ENCODE data around the gene SRPK2. TPM values are rescaled to one million over a fixed set of nuclear protein-coding genes. Genes with fewer than 3 reads are reported as not detected.
"Not testable (repeated sequence)": the region's sequence is repeated elsewhere in the genome, so short reads cannot be mapped to it uniquely, and the experiment has no call there.

Gene SRPK2
- total RNA-seq, 1 experiment from 2014 or later: 50.5 TPM

DNA sequence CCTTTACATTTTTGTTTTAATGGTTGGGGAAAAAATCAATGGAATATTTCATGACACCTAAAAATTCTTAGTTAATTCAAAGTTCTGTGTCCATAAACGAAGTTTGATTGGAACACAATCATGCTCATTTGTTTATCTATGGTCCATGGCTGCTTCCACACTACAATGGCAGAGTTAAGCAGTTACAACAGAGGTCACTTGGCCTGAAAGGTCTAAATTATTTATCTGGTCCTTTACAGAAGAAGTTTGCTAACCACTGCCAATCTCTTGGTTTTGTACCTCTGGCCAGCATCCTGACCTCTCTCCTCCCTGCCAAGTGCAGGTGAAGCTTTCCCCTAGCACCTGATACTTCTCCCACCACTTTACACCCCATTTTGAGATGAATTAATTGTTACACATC, 61.5 kb downstream of the SRPK2 start:
- H3K9me3 Mint-ChIP-seq: no peaks in the 10 kb centered on the region
- TF ChIP-seq OVOL2 (CRISPR knock-in tag; IDR thresholded peaks at IDR 0.05; ENCODE audit: borderline replicate concordance) (no peak), FOXJ3 (CRISPR knock-in tag; IDR thresholded peaks at IDR 0.05; ENCODE audit: borderline replicate concordance) (no peak), GRHL2 (CRISPR knock-in tag; IDR thresholded peaks at IDR 0.05; ENCODE audit: insufficient replicate concordance, severe bottlenecking) (no peak), ATF1 (CRISPR knock-in tag; IDR thresholded peaks at IDR 0.05) (no peak), ZNF121 (CRISPR knock-in tag; IDR thresholded peaks at IDR 0.05) (no peak), IRF2 (CRISPR knock-in tag; IDR thresholded peaks at IDR 0.05; ENCODE audit: borderline replicate concordance, low read depth) (no peak), SOX15 (CRISPR knock-in tag; IDR thresholded peaks at IDR 0.05) (no peak), EMX1 (CRISPR knock-in tag; IDR thresholded peaks at IDR 0.05) (no peak), ESRRA (CRISPR knock-in tag; IDR thresholded peaks at IDR 0.05; ENCODE audit: borderline replicate concordance) (no peak), TP53 (CRISPR knock-in tag; IDR thresholded peaks at IDR 0.05) (no peak), CBFB (CRISPR knock-in tag; IDR thresholded peaks at IDR 0.05; ENCODE audit: low read depth) (no peak)
- TF ChIP-seq, protein P1, sequence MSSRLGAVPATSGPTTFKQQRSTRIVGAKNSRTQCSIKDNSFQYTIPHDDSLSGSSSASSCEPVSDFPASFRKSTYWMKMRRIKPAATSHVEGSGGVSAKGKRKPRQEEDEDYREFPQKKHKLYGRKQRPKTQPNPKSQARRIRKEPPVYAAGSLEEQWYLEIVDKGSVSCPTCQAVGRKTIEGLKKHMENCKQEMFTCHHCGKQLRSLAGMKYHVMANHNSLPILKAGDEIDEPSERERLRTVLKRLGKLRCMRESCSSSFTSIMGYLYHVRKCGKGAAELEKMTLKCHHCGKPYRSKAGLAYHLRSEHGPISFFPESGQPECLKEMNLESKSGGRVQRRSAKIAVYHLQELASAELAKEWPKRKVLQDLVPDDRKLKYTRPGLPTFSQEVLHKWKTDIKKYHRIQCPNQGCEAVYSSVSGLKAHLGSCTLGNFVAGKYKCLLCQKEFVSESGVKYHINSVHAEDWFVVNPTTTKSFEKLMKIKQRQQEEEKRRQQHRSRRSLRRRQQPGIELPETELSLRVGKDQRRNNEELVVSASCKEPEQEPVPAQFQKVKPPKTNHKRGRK (CRISPR knock-in tag; IDR thresholded peaks at IDR 0.05; ENCODE audit: borderline replicate concordance): no peak
- TF ChIP-seq, protein P2, sequence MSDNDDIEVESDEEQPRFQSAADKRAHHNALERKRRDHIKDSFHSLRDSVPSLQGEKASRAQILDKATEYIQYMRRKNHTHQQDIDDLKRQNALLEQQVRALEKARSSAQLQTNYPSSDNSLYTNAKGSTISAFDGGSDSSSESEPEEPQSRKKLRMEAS (CRISPR knock-in tag; IDR thresholded peaks at IDR 0.05): no peak
- TF ChIP-seq, protein P3, sequence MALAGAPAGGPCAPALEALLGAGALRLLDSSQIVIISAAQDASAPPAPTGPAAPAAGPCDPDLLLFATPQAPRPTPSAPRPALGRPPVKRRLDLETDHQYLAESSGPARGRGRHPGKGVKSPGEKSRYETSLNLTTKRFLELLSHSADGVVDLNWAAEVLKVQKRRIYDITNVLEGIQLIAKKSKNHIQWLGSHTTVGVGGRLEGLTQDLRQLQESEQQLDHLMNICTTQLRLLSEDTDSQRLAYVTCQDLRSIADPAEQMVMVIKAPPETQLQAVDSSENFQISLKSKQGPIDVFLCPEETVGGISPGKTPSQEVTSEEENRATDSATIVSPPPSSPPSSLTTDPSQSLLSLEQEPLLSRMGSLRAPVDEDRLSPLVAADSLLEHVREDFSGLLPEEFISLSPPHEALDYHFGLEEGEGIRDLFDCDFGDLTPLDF (CRISPR knock-in tag; IDR thresholded peaks at IDR 0.05): no peak
- peak overlapping the region; percentile 87 for H3K27ac Mint-ChIP-seq
- H3K27me3 Mint-ChIP-seq (ENCODE audit: low read depth): no peaks in the 10 kb centered on the region
- H3K36me3 Mint-ChIP-seq: no peaks in the 10 kb centered on the region
- CTCF ChIA-PET: interaction anchor here (1.8 kb wide), 1 partner anchor 48 kb away, joined by 4 read pairs; no protein-coding TSS in a partner anchor
- no peak for DNase-seq (ENCODE audit: low spot score)
- POLR2A ChIA-PET: interaction anchor here (0.6 kb wide), 1 partner anchor 39 kb away, joined by 3 read pairs; no protein-coding TSS in a partner anchor
- ATAC-seq: no peak
- no peak overlapping the region for H3K4me3 Mint-ChIP-seq
- H3K4me1 Mint-ChIP-seq: peaks cover 15% of the 10 kb centered on the region

DNA sequence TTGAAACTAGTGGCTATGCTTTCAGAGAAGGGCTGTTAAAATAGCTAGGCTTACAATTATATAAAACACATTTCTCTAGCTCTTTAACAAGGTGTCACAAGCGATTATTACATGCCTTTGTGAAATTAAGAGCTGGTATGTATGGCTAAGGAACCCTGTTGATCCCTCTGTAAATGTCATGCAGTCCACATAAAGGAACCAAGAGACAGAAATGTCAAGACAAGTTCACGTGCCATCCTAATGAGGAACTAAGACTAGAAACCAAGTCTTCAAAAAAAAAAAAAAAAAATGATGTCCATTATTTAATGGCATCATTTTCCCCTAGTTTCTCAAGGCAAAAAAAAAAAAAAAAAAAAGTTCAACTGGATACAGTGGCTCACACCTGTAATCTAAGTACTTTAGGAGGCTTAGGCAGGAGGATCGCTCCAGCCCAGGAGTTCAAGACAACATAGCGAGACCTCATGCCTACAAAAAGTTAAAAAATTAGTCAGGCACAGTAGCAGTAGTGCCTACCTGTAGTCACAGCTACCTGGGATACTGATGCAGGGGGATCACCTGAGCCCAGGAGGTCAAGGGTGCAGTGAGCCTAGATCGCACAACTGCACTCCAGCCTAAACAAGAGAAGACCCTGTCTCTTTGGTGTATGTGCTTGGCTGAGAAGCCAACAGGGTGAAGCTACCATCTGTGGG, 63.4 kb downstream of the SRPK2 start:
- POLR2A ChIA-PET: no interaction called here
- no peak for DNase-seq (ENCODE audit: low spot score)
- Mint-ChIP-seq H3K27ac (peak overlapping the region; percentile 38), H3K9me3 (no peaks in the 10 kb centered on the region), H3K27me3 (ENCODE audit: low read depth) (no peaks in the 10 kb centered on the region), H3K36me3 (no peaks in the 10 kb centered on the region), H3K4me1 (peaks cover 6% of the 10 kb centered on the region; the same call in 1 of the 2 replicates), H3K4me3 (no peak overlapping the region)
- CTCF ChIA-PET: interaction anchor here (1.0 kb wide), 1 partner anchor 49 kb away, joined by 4 read pairs; no protein-coding TSS in a partner anchor
- TF ChIP-seq ESRRA (CRISPR knock-in tag; IDR thresholded peaks at IDR 0.05; ENCODE audit: borderline replicate concordance): no peak
- TF ChIP-seq, protein P4, sequence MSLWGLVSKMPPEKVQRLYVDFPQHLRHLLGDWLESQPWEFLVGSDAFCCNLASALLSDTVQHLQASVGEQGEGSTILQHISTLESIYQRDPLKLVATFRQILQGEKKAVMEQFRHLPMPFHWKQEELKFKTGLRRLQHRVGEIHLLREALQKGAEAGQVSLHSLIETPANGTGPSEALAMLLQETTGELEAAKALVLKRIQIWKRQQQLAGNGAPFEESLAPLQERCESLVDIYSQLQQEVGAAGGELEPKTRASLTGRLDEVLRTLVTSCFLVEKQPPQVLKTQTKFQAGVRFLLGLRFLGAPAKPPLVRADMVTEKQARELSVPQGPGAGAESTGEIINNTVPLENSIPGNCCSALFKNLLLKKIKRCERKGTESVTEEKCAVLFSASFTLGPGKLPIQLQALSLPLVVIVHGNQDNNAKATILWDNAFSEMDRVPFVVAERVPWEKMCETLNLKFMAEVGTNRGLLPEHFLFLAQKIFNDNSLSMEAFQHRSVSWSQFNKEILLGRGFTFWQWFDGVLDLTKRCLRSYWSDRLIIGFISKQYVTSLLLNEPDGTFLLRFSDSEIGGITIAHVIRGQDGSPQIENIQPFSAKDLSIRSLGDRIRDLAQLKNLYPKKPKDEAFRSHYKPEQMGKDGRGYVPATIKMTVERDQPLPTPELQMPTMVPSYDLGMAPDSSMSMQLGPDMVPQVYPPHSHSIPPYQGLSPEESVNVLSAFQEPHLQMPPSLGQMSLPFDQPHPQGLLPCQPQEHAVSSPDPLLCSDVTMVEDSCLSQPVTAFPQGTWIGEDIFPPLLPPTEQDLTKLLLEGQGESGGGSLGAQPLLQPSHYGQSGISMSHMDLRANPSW (CRISPR knock-in tag; conservative IDR thresholded peaks at IDR 0.05; ENCODE audit: low read depth): no peak
- TF ChIP-seq CBFB (CRISPR knock-in tag; IDR thresholded peaks at IDR 0.05; ENCODE audit: low read depth): no peak
- TF ChIP-seq, protein P5, sequence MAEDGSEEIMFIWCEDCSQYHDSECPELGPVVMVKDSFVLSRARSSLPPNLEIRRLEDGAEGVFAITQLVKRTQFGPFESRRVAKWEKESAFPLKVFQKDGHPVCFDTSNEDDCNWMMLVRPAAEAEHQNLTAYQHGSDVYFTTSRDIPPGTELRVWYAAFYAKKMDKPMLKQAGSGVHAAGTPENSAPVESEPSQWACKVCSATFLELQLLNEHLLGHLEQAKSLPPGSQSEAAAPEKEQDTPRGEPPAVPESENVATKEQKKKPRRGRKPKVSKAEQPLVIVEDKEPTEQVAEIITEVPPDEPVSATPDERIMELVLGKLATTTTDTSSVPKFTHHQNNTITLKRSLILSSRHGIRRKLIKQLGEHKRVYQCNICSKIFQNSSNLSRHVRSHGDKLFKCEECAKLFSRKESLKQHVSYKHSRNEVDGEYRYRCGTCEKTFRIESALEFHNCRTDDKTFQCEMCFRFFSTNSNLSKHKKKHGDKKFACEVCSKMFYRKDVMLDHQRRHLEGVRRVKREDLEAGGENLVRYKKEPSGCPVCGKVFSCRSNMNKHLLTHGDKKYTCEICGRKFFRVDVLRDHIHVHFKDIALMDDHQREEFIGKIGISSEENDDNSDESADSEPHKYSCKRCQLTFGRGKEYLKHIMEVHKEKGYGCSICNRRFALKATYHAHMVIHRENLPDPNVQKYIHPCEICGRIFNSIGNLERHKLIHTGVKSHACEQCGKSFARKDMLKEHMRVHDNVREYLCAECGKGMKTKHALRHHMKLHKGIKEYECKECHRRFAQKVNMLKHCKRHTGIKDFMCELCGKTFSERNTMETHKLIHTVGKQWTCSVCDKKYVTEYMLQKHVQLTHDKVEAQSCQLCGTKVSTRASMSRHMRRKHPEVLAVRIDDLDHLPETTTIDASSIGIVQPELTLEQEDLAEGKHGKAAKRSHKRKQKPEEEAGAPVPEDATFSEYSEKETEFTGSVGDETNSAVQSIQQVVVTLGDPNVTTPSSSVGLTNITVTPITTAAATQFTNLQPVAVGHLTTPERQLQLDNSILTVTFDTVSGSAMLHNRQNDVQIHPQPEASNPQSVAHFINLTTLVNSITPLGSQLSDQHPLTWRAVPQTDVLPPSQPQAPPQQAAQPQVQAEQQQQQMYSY (CRISPR knock-in tag; IDR thresholded peaks at IDR 0.05): no peak
- TF ChIP-seq ZNF396 (CRISPR knock-in tag; IDR thresholded peaks at IDR 0.05; ENCODE audit: borderline replicate concordance): no peak
- ATAC-seq: no peak

DNA sequence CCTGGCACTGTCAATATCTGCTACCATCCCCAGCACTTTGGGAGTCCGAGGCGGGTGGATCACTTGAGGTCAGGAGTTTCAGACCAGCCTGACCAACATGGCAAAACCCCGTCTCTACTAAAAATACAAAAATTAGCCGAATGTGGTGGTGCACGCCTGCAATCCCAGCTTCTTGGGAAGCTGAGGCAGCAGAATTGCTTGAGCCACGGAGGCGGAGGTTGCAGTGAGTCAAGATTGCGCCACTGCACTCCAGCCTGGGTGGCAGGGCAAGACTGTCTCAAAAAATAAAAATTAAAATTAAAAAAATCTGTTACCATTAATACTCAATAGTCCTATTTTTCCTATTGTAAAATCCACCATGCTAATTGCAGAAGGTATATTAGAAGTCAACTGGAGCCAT, 64.1 kb downstream of the SRPK2 start:
- POLR2A ChIA-PET: interaction anchor here (0.7 kb wide), 2 partner anchors 73 to 960 kb away, joined by 3 to 5 read pairs; no protein-coding TSS in a partner anchor
- H3K27ac Mint-ChIP-seq; ATAC-seq; H3K9me3 Mint-ChIP-seq; H3K4me3 Mint-ChIP-seq; DNase-seq (ENCODE audit: low spot score); H3K27me3 Mint-ChIP-seq (ENCODE audit: low read depth); CTCF ChIA-PET; H3K36me3 Mint-ChIP-seq: not testable (repeated sequence)
- peaks cover 12% of the 10 kb centered on the region for H3K4me1 Mint-ChIP-seq
